Upper lobe of right lung (tissue), 1 donor: ENCODE data around the gene ANGEL2. TPM values are rescaled to one million over a fixed set of nuclear protein-coding genes. Genes with fewer than 3 reads are reported as not detected.

ENCODE experiments used
- ATAC-seq: fragments of 200-7000 bp; cut with Tn5 transposase; one replicate; pipeline ENCODE4 v1.9.1; 2020; ENCODE audit warnings: mild to moderate bottlenecking, moderate library complexity
- DNase-seq: peaks from one replicate; pipeline ENCODE4 v3.0.0-alpha.2; 2020
- H3K27ac ChIP-seq: fragments of 200-600 bp; one replicate; pipeline ENCODE4 v1.8.0; 2022
- H3K27me3 ChIP-seq: fragments of 200-600 bp; one replicate; pipeline ENCODE4 v1.8.0; 2022; ENCODE audit warnings: mild to moderate bottlenecking
- H3K36me3 ChIP-seq: fragments of 200-600 bp; one replicate; pipeline ENCODE4 v1.8.0; 2022
- H3K4me1 ChIP-seq: fragments of 200-600 bp; one replicate; pipeline ENCODE4 v1.8.0; 2022
- H3K4me3 ChIP-seq: fragments of 200-600 bp; one replicate; pipeline ENCODE4 v1.8.0; 2022; ENCODE audit warnings: mild to moderate bottlenecking
- H3K9me3 ChIP-seq: fragments of 200-600 bp; one replicate; pipeline ENCODE4 v1.8.0; 2022
- intact Hi-C: fragments of 100-400 bp; cut with DNase I; formaldehyde crosslinking; loops from one replicate; pipeline ENCODE4 v1.11.0; 2022
- total RNA-seq: library from RNA; stranded (reverse); fragmentation: NEBNext Ultra II Directional; extraction: Animal tissue kit (Norgen Biotek cat#: 25700); gene quantifications from one replicate; pipeline ENCODE4 v1.2.1, GENCODE V29; 2021
- TF ChIP-seq, protein P1 (sequence below): fragments of 200-600 bp; IDR thresholded peaks from one replicate; pipeline ENCODE4 v1.8.0; 2022; ENCODE audit warnings: antibody characterized with exemption
- donor health status: DM: no; HTN: yes; CAD: no; lungs with severe emphysema.

ANGEL2 gene
- total RNA-seq, 1 donor from 2014 or later: 32.9 TPM

GRCh38 chr1:212981025-212981495, 34.6 kb downstream of the ANGEL2 start:
- peaks cover 18% of the 10 kb centered on the region for H3K4me1 ChIP-seq
- no peaks in the 10 kb centered on the region for H3K36me3 ChIP-seq
- TF ChIP-seq, protein P1, sequence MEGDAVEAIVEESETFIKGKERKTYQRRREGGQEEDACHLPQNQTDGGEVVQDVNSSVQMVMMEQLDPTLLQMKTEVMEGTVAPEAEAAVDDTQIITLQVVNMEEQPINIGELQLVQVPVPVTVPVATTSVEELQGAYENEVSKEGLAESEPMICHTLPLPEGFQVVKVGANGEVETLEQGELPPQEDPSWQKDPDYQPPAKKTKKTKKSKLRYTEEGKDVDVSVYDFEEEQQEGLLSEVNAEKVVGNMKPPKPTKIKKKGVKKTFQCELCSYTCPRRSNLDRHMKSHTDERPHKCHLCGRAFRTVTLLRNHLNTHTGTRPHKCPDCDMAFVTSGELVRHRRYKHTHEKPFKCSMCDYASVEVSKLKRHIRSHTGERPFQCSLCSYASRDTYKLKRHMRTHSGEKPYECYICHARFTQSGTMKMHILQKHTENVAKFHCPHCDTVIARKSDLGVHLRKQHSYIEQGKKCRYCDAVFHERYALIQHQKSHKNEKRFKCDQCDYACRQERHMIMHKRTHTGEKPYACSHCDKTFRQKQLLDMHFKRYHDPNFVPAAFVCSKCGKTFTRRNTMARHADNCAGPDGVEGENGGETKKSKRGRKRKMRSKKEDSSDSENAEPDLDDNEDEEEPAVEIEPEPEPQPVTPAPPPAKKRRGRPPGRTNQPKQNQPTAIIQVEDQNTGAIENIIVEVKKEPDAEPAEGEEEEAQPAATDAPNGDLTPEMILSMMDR: no peak
- H3K9me3 ChIP-seq: no peaks in the 10 kb centered on the region
- peak; percentile 78 for ATAC-seq
- DNase-seq: no peak
- intact Hi-C loops: no loop called here
- H3K4me3 ChIP-seq: no peak overlapping the region
- peak overlapping the region; percentile 26 for H3K27ac ChIP-seq
- H3K27me3 ChIP-seq: no peaks in the 10 kb centered on the region

DNA sequence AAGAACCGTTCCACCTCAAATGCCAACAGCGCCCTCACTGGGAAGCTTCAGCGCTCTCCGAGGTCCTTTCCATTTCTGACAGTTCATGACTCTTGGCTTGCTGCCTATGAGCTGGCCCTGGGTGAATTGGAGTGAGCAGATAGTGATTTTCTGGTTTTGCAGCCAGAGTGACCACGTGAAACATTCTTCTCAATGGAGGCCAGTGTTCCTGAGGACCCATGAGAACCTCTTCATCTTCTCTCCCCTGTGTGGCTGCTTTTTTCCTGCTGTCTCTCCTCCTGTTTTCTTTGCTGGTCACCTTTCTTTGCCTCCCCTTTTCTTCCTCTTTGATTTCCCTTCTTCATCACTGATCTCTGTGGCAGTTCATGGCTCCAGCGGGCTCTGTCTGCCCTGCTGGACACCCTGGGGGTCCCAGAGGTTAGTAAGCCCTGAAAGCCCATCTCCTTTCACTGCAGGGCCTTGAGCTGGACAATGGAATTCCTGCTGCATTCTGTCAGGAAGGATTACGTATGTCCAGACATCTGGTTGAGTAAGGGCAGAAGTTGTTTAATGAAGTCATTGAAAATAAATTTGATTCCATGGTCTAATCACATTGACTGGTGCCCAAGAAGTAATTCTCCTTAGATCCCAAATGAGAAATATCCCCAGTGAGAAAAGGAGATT, 35.4 kb downstream of the ANGEL2 start:
- ATAC-seq: peak; percentile 14

DNA sequence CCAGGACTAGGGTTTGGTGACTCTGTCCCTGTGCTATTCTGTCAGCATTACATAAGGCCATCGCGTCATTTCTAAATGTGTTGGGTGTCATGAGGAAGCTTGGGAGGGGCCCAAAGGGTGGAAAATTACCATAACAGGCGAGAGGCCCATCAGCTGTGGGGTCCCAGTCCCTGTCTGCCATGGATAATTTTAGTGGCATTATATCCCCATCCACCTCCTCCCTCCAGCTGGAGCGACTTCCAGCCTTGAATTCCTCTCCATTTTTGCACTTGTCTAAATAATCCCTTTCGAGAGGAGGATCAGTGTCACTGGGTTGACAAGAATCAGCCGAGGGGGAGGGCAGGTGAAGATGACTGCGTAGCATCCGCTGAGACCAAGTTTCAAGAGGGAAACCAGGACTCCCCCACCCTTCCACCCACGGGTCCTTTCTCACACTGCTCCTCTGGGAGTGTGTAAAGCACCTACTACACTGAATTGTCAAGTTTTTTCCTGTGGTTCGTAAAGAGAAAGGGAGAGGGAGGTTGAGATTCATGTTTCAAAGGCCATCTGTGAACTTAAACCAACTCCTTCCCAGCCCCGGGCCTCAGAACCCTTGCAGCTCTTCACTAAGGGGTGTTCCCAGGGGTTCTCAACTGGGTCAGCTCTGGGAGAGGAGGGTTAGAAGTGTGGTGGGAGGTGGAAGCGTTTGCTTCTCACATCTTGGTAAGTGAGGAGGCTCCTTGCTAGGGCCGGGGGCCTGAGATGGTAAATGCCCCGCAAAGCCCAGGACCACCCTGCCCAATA, 36.1 kb downstream of the ANGEL2 start:
- no peaks in the 10 kb centered on the region for H3K27me3 ChIP-seq
- no peaks in the 10 kb centered on the region for H3K9me3 ChIP-seq
- H3K4me1 ChIP-seq: peaks cover 18% of the 10 kb centered on the region
- ATAC-seq: no peak
- TF ChIP-seq, protein P1: no peak
- intact Hi-C loops: no loop called here
- DNase-seq: no peak
- no peak overlapping the region for H3K27ac ChIP-seq
- no peaks in the 10 kb centered on the region for H3K36me3 ChIP-seq
- H3K4me3 ChIP-seq: no peak overlapping the region

More for the DNA sequence above, 35.4 kb downstream of the ANGEL2 start:
- Histone ChIP-seq H3K4me1 (peaks cover 18% of the 10 kb centered on the region), H3K27me3 (no peaks in the 10 kb centered on the region), H3K9me3 (no peaks in the 10 kb centered on the region), H3K4me3 (no peak overlapping the region), H3K27ac (peak overlapping the region; percentile 26), H3K36me3 (no peaks in the 10 kb centered on the region)
- no peak for DNase-seq
- TF ChIP-seq, protein P1: no peak
- intact Hi-C loops: no loop called here

GRCh38 chr1:212977781-212978645, 37.7 kb downstream of the ANGEL2 start:
- no peak overlapping the region for H3K27ac ChIP-seq
- no peak overlapping the region for H3K4me3 ChIP-seq
- ATAC-seq (no peak), DNase-seq (no peak)
- no peaks in the 10 kb centered on the region for H3K9me3 ChIP-seq
- no peaks in the 10 kb centered on the region for H3K27me3 ChIP-seq
- no peaks in the 10 kb centered on the region for H3K36me3 ChIP-seq
- H3K4me1 ChIP-seq: peaks cover 18% of the 10 kb centered on the region
- intact Hi-C loops: no loop called here
- TF ChIP-seq, protein P1: no peak

GRCh38 chr1:212976586-212976985, 39.1 kb downstream of the ANGEL2 start:
- no peaks in the 10 kb centered on the region for H3K9me3 ChIP-seq
- intact Hi-C loops: no loop called here
- H3K4me1 ChIP-seq: peaks cover 15% of the 10 kb centered on the region
- no peak overlapping the region for H3K4me3 ChIP-seq
- TF ChIP-seq, protein P1: no peak
- no peak overlapping the region for H3K27ac ChIP-seq
- H3K36me3 ChIP-seq: no peaks in the 10 kb centered on the region
- H3K27me3 ChIP-seq: no peaks in the 10 kb centered on the region
- ATAC-seq (no peak), DNase-seq (no peak)
